Natural killer cell (primary cell): ENCODE results near the gene KLHDC3. TPM values are rescaled to one million over a fixed set of nuclear protein-coding genes. Genes with fewer than 3 reads are reported as not detected.

Source experiments
- ATAC-seq, 3 donors: fragments of 150-1000 bp in 2 of 3; fragments of 200-7000 bp in 1 of 3; cut with Tn5 transposase; 1 replicate in 1 of 3; 2 replicates in 2 of 3; pipeline ENCODE4 v1.10.0; 2021; ENCODE audit warnings: mild to moderate bottlenecking in 2 of 3, moderate library complexity in 2 of 3
- DNase-seq, 2 donors: peaks; one replicate each; pipeline versions ENCODE4 v3.0.0 to v3.0.0-alpha.2; 2013 to 2021; ENCODE audit warnings: mixed read lengths in 1 of 2
- H3K27ac ChIP-seq: one replicate; pipeline ENCODE4 v1.5.1; 2013; ENCODE audit warnings: mild to moderate bottlenecking, low read length
- H3K27me3 ChIP-seq: one replicate; pipeline ENCODE4 v1.6.1; 2013; ENCODE audit warnings: low read length; ENCODE audit not compliant: control insufficient read depth, insufficient read depth
- H3K36me3 ChIP-seq: one replicate; pipeline ENCODE4 v1.6.1; 2013; ENCODE audit warnings: low read length; ENCODE audit not compliant: control insufficient read depth, insufficient read depth
- H3K4me1 ChIP-seq: one replicate; pipeline ENCODE4 v1.6.1; 2013; ENCODE audit warnings: low read length; ENCODE audit not compliant: control insufficient read depth, insufficient read depth
- H3K4me3 ChIP-seq: one replicate; pipeline ENCODE4 v1.5.1; 2013; ENCODE audit warnings: low read length
- H3K9me3 ChIP-seq: one replicate; pipeline ENCODE4 v1.6.1; 2013; ENCODE audit warnings: low read length; ENCODE audit not compliant: control insufficient read depth, insufficient read depth
- H3K27ac Mint-ChIP-seq, 2 donors: one replicate each; pipeline ENCODE4 v1.8.0; 2022; ENCODE audit warnings: mild to moderate bottlenecking in 2 of 2, mixed read lengths in 2 of 2, moderate library complexity in 1 of 2
- H3K27me3 Mint-ChIP-seq, 2 donors: one replicate each; pipeline ENCODE4 v1.8.0; 2022; ENCODE audit warnings: low read depth in 2 of 2, mixed read lengths in 2 of 2
- H3K36me3 Mint-ChIP-seq: one replicate; pipeline ENCODE4 v1.8.0; 2022; ENCODE audit warnings: mixed read lengths
- H3K4me1 Mint-ChIP-seq, 2 donors: one replicate each; pipeline ENCODE4 v1.8.0; 2022; ENCODE audit warnings: mixed read lengths in 2 of 2
- H3K4me3 Mint-ChIP-seq: one replicate; pipeline ENCODE4 v1.8.0; 2022; ENCODE audit warnings: mild to moderate bottlenecking, moderate library complexity, mixed read lengths
- H3K9me3 Mint-ChIP-seq, 2 donors: one replicate each; pipeline ENCODE4 v1.8.0; 2022; ENCODE audit warnings: mixed read lengths in 2 of 2
- CTCF ChIP-seq: fragments of 200-600 bp; IDR thresholded peaks from one replicate; pipeline ENCODE4 v1.8.0; 2022; ENCODE audit warnings: antibody characterized with exemption
- WGBS: methylation state at CpG from one replicate; pipeline ENCODE4 v1.1.7; 2013; ENCODE audit warnings: missing lambda C conversion rate; ENCODE audit not compliant: insufficient coverage; 5-methylcytosine and 5-hydroxymethylcytosine counted together
- intact Hi-C: fragments of 100-400 bp; cut with micrococcal nuclease; formaldehyde crosslinking; loops from one replicate; pipeline ENCODE4 v1.14.2; 2022
- total RNA-seq, 4 donors: library from RNA; stranded (reverse); fragments of 120-200 nt in 1 of 4; gene quantifications; one replicate each; pipeline versions ENCODE4 v1.2.3 to v1.2.4, GENCODE V29; 2013 to 2022

The KLHDC3 gene
- total RNA-seq, 3 donors from 2014 or later (not counting 1 experiment from before 2014, with no cell fraction given) = 52.7 to 60.9 (median 53.7) TPM

- DNase-seq (peak in 1 of 2 donors; percentile 49), ATAC-seq (peak in 1 of 3 donors; percentile 8)
- H3K27me3 ChIP-seq = no peaks in the 10 kb centered on the region
- intact Hi-C loops = loop anchor here (1.0 to 2.0 kb wide), 2 partner anchors 50 to 79 kb away; partner anchors contain the start of genes CNPY3, KLC4 and MRPL2
- peak overlapping the region; percentile 94 for H3K4me3 Mint-ChIP-seq
- no peaks in the 10 kb centered on the region for H3K36me3 Mint-ChIP-seq
- H3K36me3 ChIP-seq = no peaks in the 10 kb centered on the region
- WGBS = 26% methylated on average over 9 of the region's 9 CpGs
- H3K4me1 ChIP-seq = peaks cover 33% of the 10 kb centered on the region
- TF ChIP-seq CTCF = no peak
- no peaks in the 10 kb centered on the region for H3K27me3 Mint-ChIP-seq
- H3K27ac Mint-ChIP-seq = peak overlapping the region; percentile 95 to 98
- no peaks in the 10 kb centered on the region for H3K9me3 Mint-ChIP-seq
- H3K4me3 ChIP-seq = peak overlapping the region; percentile 69
- peak overlapping the region; percentile 81 for H3K27ac ChIP-seq
- H3K4me1 Mint-ChIP-seq = peaks cover 32 to 34% of the 10 kb centered on the region in 2 donors
- H3K9me3 ChIP-seq = no peaks in the 10 kb centered on the region
Observed at GRCh38 chr6:42979523-42980177, 34.4 kb upstream of the KLHDC3 start.

DNA sequence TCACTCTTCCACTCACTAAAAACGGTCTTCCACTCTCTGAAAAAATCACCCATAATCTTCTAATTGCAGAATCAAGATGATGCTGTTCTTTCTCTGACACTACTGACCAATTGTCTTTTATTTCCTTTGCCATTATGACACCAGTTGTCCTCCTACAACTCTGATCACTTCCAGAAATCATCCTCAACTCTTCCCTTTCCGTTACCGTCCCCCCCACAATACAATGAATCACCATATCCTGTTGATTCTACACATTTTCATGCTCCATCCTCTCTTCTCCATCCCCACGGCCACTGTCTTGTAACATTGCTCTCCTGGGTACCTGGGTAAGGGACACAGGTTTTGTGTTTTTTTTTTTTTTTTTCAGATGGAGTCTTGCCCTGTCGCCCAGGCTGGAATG, 32.2 kb upstream of the KLHDC3 start:
- WGBS = 95% methylated on average over 5 of the region's 5 CpGs
- Histone ChIP-seq H3K9me3 (no peaks in the 10 kb centered on the region), H3K36me3 (no peaks in the 10 kb centered on the region), H3K4me1 (peaks cover 51% of the 10 kb centered on the region), H3K27me3 (no peaks in the 10 kb centered on the region), H3K4me3 (no peak overlapping the region), H3K27ac (no peak overlapping the region)
- Mint-ChIP-seq H3K4me1 (peaks cover 49 to 52% of the 10 kb centered on the region in 2 donors), H3K9me3 (no peaks in the 10 kb centered on the region), H3K36me3 (no peaks in the 10 kb centered on the region), H3K27ac (peak overlapping the region; percentile 11 to 37), H3K4me3 (no peak overlapping the region), H3K27me3 (no peaks in the 10 kb centered on the region)
- ATAC-seq (no peak), DNase-seq (no peak)
- no peak for TF ChIP-seq CTCF
- intact Hi-C loops = no loop called here

- H3K27me3 Mint-ChIP-seq = no peaks in the 10 kb centered on the region
- peak; percentile 91 to 98 (median 93) for ATAC-seq
- Histone ChIP-seq H3K4me3 (peak within 1 kb of the TSS; percentile 75), H3K4me1 (peaks cover 36% of the 10 kb centered on the region), H3K27me3 (no peaks in the 10 kb centered on the region), H3K36me3 (peaks cover 4% of the 10 kb centered on the region), H3K27ac (peak within 1 kb of the TSS; percentile 76), H3K9me3 (no peaks in the 10 kb centered on the region)
- no peaks in the 10 kb centered on the region for H3K9me3 Mint-ChIP-seq
- intact Hi-C loops = loop anchor here (1.0 kb wide), 3 partner anchors 30 to 55 kb away; partner anchors contain the start of genes CNPY3, KLHDC3 and RRP36
- under 1% methylated on average over 59 of the region's 59 CpGs for WGBS
- no peaks in the 10 kb centered on the region for H3K36me3 Mint-ChIP-seq
- no peak for TF ChIP-seq CTCF
- H3K4me3 Mint-ChIP-seq = peak within 1 kb of the TSS; percentile 95
- H3K27ac Mint-ChIP-seq = peak within 1 kb of the TSS; percentile 94 to 95
- peak; percentile 94 to 98 for DNase-seq
- peaks cover 48 to 52% of the 10 kb centered on the region in 2 donors for H3K4me1 Mint-ChIP-seq
Observed at GRCh38 chr6:42984001-42984923, 29.8 kb upstream of the KLHDC3 start, which contains the start of gene PPP2R5D. Gene PPP2R5D (plus strand): TSS chr6:42984570. CDS start chr6:42984678, 108 bp downstream.
